Fibroblast of upper back skin (primary cell): ENCODE data around the gene TCERG1L.
A peak's percentile ranks its signal among the peaks of the same experiment; 100 is the strongest.
"Not testable (repeated sequence)": the region's sequence is repeated elsewhere in the genome, so short reads cannot be mapped to it uniquely, and the experiment has no call there.

Experiments used
- DNase-seq: peaks from one replicate; pipeline ENCODE4 v3.0.0-alpha.2; 2013

Gene TCERG1L

DNA sequence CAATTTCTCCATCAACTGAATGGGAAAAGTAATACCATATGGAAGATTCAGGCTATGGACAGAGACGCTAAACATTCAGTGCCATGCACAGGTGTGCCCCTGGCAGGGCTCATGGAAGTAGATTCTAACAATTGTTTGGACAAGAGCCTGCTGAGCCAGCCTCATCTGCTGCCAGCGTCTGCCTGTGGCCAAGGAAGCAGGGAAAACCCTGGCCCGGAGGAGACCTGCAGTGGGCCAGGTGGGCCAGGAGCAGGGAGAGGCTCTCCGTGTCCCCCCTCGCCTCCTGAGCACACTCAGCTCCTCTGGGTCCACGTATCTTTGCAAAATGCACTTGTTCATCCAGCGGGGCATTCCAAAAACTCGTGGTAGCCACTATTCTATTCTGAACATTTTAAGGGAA, 130.1 kb downstream of the TCERG1L start:
- DNase-seq: no peak

DNA sequence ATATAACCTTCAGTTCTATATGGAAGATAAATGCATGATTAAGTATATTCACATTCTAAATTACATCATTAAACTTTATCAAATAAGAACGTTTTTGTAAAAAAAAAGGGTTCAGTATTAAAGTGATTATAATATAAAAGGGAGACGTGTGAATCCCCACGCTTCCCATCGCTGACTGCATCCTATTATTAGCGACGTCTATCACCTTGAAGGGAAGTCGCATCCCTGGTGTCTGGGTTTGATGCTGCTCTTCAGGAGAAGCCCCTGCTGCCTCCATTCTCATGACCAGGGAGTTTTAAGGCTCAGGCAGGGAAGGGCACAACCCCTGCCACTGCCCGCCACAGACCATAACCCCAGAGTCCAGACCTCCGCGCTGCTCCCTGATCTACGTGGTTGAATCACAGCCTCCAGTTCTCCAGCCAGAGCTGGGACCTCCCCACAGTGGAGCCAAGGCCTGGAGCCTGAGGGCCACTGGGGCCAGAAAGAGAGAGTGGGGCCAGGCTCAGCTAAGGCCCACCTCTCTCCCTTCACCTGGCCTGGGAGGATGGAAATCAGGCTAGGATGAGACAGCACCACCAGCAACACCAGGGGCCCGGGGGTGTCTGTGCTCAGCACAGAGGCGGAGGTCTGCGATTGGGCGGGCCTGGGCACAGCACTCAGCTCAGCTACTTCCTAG, 130.6 kb downstream of the TCERG1L start:
- DNase-seq: no peak

DNA sequence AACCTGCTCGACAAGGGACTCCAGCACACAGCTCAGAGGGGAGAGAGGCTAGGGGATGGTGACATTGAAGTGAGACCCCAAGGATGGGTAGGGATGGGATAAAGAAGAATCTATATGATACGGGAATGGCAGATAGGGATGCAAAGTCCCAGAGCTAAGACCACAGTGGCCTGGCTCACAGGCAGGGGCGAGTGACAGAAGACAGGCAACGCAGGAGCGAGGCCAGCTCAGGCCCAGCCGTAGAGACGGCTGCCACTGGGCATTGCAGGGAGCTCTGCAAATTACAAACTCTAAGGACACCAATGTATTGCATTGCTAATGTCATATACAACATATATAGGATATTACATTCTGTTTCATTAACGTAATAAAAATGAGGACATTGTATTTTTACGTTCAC, 131.4 kb downstream of the TCERG1L start:
- DNase-seq: no peak

DNA sequence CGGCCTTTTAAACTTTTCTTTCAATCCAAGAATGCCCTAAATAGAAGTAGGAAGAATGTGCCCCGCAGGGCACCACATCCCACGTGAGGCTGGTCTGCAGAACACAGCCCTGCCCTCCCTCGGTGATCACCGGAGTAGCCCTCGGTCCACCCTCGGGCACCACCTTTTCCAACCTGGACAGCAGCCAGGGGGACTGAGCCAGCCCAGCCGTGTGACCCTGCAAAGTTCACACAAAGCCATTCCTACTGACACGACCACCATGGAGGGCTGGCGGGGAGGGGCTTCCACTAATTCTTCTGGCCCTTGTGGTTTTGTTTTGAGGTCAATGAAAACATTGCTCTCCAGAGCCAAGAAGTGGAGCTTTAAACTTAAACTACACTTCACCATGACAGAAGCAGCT, 132.2 kb downstream of the TCERG1L start:
- no peak for DNase-seq

DNA sequence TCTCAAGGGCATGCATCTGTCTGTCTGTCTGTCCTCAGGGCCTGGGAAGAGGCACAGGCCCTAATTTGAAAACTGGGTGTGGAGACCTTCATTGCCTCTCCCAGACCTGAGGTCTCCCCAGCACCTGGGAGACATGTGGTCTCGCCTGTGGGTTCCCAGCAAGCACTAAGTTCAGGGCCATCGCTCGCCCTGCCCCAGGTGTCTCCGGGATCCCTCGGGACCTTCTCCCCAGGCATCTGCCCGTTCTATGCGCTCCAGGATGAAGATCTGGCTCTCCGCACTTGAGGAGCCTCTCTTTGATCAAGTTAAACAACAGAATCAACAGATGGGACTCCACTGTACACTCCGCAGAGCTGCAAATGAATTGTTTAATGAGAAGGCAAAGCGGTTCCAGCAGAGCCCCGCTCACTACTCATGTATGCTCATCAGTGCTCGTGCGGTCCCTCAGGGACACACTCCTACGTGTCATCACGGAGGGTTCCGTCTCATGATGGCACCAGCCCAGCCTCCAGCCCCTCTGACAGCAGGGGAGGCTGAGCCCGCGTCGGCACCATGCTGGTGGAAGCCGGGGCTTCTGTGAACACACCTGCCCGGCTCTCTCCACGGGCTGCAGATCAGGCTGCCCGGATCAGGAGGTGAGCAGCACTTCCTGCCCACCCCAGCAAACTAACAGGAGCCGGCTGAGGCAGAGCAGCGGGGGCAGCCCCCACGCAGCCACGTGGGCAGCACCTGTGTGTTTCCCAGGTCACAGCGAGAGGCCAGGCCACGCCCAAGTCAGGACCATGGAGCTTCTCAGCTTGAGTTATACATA, 132.8 kb downstream of the TCERG1L start:
- no peak for DNase-seq

DNA sequence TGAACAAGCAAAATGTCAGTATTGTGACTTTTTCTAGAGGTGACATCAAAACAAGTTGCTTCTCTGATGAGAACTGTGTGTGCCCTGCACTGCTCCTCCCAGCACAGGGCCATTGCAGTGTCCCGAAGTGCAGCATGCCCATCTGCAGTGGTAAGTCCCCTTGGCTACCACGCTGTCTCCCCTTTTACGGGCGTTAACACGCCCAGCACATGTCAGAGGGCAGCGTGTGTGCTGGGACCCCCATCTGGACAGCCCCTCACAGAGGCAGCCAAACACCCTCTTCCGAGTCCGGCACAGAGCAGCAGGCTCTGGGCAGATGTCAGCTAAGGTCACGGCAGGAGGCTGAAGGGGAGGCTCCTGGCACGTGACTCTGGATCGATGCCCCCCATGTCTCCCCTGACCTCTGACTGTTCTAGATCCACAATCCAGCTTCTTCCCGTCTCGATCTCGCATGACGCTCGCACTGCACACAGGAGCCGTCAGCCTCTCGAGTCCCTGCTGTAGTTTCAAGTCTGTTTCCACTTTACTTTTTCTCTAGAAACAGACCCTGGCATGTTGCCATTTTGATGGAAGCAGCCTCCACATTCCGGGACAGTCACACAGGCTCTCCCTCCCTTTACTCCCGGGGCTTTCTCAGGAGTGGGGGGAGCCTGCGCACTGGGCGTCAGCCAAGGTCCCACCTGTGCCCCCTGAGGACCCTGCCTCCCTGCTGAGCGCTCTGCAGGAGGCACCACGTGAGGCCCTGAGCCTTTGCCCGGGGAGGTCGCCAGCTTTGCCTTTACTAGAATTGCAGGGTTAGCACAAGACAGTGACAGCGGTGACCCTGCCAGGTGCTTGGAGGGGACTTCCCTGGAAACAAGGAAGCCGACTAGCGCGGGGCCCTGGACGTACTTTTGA, 133.8 kb downstream of the TCERG1L start:
- peak; percentile 2 for DNase-seq

DNA sequence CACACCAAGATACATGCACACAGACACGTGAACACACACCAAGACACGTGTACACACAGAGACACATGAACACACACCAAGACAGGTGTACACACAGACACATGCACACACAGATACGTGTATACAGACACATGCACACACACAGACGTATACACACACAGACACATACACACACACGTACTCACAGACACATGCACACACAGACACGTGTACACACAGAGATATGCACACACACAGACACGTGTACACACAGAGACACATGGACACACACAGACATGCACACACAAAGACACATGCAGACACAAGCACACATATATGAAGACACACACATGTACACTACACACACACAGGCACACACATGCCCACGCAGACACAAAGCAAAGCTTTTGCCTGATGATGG, 134.6 kb downstream of the TCERG1L start:
- no peak for DNase-seq

DNA sequence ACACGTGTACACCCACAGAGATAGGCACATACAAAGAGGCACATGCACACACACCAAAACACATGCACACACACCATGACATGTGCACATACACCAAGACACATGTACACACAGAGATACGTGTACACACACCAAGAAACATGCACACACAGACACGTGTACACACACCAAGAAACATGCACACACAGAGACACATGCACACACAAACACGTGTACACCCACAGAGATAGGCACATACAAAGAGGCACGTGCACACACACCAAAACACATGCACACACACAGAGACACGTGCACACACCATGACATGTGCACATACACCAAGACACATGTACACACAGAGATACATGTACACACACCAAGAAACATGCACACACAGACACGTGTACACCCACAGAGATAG, 135.2 kb downstream of the TCERG1L start:
- DNase-seq: not testable (repeated sequence)

DNA sequence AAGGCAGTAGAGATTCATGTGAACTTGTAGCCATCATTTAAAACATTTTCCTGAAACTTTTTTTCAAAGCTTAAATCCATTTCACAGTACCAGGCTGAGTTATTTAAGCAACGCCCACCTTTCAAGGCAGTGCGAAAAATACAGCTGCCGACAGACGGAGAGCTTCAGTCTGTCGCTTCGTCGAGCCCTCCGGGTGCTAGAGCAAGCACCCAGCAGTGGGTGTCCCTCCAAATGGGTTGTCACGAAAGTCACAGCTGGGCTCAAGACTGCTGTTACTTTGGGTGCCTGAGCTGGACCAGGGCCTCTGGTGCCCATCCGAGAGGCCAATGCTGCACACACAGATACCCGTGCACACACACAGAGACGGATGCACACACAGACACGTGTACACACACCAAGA, 135.6 kb downstream of the TCERG1L start:
- no peak for DNase-seq

DNA sequence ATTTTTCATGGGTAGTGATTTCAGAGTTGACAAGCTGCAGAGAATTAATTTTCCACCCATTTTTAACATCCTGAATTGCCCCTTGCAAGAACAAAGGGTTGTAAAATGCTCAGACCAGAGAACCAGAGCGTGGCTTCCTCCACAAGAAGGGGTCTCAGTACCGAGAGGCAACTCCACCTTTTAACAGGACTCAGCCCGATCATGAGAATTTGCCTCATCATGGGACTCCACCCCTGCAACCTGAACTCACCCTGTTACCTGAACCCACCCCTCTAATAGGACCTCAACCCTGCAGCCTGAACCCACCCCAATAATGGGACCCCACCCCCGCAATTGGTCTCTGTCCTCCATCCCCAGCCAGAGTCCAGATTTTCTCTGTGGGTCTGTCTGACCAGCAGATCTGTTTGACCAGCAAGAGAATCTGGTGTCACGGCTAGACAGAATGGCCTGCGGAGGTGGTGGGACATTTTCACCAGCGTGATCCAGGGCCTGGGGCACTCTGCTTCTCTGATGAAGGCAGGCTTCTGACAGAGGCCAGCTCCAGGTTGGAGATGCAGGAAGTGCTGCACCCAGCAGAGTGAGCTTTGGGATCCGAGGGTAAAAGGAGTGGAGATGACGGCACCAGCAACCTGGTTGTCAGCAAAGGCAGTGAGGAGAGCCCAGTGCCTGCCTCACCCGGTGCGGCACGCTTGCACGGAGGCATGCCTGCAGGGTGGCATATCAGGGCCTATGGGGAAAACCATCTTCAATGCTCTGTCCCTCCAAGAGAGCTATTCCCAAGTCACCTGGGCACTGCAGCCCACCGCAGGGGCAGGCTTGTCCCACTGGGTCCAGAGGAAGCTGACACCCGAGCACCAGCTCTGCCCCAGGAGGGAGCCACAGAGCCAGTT, 136.6 kb downstream of the TCERG1L start:
- no peak for DNase-seq

DNA sequence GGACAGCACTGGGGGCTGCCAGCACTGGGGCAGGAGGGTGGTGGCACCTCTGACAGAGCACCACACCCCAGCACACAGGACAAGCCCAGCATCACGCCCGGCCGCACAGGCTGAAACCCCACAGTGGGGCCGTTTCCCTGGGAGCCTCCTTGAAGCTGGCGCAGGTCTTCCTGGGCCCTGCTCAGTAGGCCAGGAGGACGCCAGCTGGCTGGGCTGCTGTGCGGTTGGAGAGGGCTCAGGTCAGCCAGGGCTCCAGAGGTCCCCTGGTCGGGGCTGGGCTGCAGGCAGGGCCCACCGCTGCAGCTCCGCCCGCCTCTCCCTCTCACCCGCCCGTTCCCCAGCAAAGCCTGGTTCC, 137.3 kb downstream of the TCERG1L start:
- DNase-seq: no peak

DNA sequence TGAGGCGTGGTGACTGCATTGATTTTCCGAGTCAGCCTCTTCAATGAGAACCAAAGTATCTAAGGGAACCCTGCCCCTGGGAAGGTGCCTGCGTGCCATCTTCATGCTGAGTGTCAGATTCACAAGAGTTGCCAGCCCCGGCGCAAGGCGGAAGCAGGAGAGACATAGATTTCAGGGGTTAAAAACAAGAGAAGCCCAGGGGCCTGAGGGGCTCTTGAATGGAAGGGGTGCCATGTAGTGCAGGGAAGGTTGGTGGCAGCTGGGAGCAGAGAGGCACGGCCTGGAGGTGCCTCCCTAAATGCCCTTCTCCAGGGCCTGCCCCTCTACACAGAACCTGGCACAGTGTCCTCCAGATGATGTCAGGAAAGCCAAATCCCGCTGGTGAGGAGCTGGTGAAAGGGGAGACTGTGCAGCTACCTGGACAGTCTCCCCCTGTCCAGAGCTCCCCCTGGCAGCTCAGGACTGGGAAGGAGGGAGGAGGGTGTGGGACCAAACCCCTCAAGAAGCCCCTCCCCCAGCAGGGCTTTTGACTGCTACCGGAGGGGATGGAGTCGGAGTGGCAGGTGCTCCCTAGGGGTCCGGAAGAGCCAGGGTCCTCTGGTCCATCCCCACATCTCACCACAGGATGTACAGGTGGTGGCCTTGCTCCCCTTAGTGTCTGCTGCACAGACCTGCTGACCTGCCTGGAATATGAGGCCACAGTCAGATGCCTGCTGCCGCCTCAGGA, 137.9 kb downstream of the TCERG1L start:
- no peak for DNase-seq

DNA sequence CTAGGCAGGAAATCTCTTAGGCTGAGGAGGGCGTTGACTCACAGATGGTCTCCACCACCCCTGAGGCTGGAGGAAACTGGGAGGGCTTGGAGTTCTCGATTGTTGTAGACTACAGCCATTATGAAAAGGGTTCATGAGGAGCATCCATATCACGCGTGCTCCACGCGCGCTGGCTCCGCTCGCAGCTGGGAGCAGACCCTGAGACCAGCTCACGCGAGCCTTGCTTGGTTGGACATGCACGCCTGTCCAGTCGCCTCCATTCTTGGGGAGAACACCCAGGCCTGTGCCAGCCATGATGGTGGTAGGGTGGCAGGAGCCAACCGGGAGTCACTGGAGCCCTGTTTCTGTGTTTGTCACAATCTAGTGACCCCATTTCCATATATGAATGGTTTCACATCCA, 139.1 kb downstream of the TCERG1L start:
- DNase-seq: no peak

DNA sequence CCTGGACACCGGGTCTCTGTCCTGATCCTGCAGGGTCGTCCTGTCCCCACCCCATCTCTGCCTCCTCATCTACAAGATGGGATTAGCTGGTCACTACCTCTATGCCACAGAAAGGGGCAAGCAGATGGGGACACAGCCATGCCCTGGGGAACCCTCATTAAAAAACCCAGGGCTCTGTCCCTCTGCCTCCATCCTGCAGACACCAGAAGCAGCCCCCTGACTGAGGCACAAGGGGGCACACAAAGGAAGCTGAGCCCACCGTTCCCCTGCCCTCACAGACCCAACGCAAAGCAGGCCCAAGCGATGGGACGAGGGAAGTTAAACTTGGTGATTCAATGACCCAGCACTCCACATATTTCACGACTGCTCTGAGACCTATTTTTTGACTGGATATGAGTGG, 142.4 kb downstream of the TCERG1L start:
- DNase-seq: no peak

DNA sequence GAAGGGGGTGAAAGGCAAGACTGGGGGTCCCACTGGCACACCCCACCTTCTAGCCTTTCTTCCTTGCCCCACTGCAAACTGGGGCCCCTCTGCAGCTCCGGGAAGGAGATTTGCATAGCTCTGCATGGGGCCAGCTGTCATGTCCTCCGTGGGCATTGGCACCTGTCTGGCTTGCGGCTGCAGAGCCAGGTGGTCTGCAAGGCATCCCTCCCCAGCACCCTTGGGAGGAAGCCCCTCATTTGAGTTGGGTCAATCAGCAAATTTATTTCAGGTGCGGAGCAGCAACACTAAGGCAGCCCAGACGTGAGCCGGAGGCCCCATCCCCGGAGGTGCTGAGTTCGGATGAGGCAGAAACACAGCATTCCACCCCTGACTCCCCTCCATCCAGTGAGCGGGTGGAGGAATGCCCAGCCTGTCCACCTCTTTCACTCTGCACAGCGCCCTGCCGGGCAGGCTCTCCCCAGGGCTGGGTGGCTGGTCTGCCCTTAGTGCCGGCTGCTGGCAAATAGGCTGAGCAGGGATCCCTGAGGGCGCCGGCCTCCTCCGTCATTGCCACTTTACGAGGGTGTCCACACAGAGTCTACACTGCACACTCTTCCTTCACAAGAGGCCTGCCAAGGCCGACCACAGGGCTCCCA, 143.2 kb downstream of the TCERG1L start:
- no peak for DNase-seq

DNA sequence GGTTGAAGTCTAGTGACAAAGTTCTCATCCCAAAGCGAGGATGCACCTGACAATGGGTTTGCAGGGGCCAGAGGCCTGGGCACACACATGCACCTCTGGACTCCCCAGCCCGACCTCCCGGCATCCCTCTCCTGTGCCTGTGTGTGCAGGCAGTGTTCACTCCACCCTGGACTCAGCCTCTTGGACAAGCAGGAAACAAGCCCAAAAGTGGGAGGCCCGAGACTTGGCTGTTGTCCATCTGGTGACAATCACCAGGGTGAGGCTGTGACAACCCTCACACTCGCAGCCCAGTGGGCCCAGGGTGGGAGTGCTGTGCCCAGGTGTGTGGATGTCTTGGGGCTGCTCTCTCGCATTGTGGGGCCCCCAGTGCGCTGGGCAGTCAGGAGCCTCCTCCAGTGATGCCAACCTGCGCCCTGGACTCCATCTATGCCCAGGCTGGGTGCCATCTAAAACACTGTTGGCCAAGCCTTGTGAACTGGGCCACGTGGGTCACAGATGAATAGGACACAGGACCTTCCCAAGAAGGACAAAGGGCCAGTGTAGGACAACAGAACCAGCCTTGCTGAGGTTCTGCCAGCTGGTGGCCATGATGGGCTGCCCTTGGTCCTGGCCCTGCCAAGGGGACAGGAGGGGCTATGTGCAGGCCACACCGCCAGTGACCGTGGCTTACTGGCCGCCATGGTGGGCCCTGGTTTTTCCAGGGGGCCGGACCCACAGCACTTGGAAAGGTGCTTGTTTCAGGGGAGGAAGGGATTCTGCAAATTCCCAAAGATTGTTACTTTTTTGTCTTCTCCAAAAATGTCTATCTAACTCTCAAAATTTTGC, 144.3 kb downstream of the TCERG1L start:
- no peak for DNase-seq

DNA sequence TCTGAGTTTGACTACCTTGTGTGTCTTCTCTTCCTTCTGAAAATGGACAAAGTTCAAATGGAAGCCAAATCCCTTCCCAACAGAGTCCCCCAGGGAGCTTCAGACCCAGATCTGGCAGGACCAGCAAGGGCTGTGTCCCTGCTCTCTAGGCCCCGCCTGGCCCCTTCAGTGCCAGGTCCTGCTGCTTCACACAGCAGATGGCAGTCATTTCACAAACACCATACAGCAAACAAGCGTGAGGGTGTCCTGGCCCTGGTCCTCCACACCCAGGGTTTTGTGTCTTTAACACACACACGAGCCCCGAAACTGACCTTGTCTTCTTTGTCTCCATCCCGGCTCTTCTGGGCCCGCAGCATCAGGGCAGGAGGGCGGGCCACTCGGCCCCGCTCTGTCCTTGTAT, 145.0 kb downstream of the TCERG1L start:
- no peak for DNase-seq

DNA sequence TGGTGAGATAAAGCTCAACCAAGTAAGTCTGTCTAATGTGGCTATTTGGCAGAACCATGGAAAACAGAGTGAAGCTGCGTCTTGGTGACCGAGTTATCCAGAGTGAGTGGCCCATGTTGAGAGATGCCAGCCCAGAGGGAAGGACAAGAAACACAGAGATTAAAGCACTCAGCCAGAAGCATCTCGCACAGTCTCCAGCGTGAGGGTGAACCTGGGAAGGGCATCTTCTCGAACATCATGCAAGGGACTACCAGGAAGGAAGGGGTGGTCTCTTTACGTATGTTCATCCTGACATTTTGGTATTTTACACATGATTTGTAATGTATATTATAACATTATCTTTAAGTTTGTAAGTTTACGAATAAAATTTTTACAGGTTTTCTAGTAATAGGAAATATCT, 146.4 kb downstream of the TCERG1L start:
- no peak for DNase-seq

DNA sequence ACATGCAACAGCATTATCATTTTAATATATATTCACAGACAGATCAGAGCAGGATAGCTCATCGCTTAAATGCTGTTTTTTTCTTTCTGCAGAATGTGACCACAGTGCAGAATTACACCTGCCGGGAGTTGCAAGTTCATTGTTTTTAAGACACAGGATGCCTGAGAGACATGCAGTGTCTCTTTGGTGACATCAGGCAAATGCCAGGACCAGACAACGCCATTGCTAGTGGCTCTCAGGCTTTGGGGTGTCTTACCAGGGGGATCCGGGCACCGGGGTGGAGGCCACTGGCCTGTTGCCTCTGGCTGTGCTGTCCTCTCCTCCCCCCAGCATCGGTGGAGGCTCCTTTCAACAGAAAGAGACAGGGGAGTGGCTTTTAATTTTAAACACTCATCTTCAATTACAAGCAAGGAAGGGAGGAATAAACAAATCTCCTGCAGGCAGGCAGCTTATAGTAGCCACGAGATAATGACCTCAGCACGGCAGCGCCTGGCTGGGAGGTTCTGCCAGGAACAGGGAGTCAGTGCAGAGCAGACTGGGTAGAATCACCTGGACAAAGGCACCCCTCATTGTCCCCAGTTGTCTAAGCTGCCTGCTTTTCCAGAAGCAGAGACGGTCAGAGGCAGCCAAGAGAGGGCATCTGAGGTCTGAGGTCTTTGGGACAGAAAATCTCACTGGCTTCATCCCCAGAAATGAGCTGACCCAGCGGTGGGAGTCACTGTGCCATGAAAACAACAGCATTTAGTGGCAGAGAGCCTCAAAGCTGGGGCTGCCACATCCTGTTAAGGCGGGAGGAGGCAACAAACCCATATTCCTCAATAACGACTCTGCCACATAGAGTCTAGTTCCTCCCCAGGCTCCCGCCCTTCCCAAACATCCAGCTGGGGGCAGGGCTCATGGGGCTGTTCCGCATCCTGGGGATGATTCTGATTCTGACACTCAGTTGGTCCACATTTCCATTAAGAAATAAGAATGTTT, 148.4 kb downstream of the TCERG1L start:
- no peak for DNase-seq
